H9 (cell line): ENCODE measurements around the gene FBXO34. TPM values are rescaled to one million over a fixed set of nuclear protein-coding genes. Genes with fewer than 3 reads are reported as not detected.

Source experiments
- DNase-seq: peaks from one replicate; pipeline ENCODE4 v3.0.0-alpha.2; 2017
- H2AFZ ChIP-seq: one replicate; pipeline ENCODE4 v1.6.1; 2013; ENCODE audit warnings: mild to moderate bottlenecking, low read length, control low read depth, moderate library complexity
- H2AK5ac ChIP-seq: 2 replicates; pipeline ENCODE4 v1.6.1; 2013; ENCODE audit warnings: low read length, control low read depth, mixed read lengths; ENCODE audit not compliant: insufficient read length
- H2BK120ac ChIP-seq: one replicate; pipeline ENCODE4 v1.6.1; 2013; ENCODE audit warnings: low read depth, mild to moderate bottlenecking, low read length, control low read depth, inconsistent platforms; ENCODE audit not compliant: poor library complexity, severe bottlenecking
- H2BK12ac ChIP-seq: 2 replicates; pipeline ENCODE4 v1.6.1; 2013; ENCODE audit warnings: low read length, control low read depth, mixed read lengths, low read depth; ENCODE audit not compliant: insufficient read length
- H2BK15ac ChIP-seq: 2 replicates; pipeline ENCODE4 v1.6.1; 2013; ENCODE audit warnings: low read depth, low read length, control low read depth
- H2BK20ac ChIP-seq: one replicate; pipeline ENCODE4 v1.6.1; 2013; ENCODE audit warnings: low read depth, mild to moderate bottlenecking, low read length, control low read depth, inconsistent platforms; ENCODE audit not compliant: poor library complexity, severe bottlenecking
- H2BK5ac ChIP-seq: 2 replicates; pipeline ENCODE4 v1.6.1; 2013; ENCODE audit warnings: low read length, control low read depth, mixed read lengths; ENCODE audit not compliant: insufficient read length
- H3K14ac ChIP-seq: 2 replicates; pipeline ENCODE4 v1.6.1; 2013; ENCODE audit warnings: low read length, control low read depth; ENCODE audit not compliant: insufficient read depth
- H3K18ac ChIP-seq: 2 replicates; pipeline ENCODE4 v1.6.1; 2013; ENCODE audit warnings: low read depth, mild to moderate bottlenecking, mixed read lengths, low read length, control low read depth; ENCODE audit not compliant: insufficient read length
- H3K23ac ChIP-seq: 2 replicates; pipeline ENCODE4 v1.6.1; 2013; ENCODE audit warnings: low read length, control low read depth, mixed read lengths, low read depth; ENCODE audit not compliant: insufficient read length
- H3K23me2 ChIP-seq: 2 replicates; pipeline ENCODE4 v1.6.1; 2013; ENCODE audit warnings: low read depth, mild to moderate bottlenecking, mixed read lengths, low read length, control low read depth; ENCODE audit not compliant: insufficient read length, poor library complexity, severe bottlenecking
- H3K27ac ChIP-seq: 2 replicates; pipeline ENCODE4 v1.5.1; 2013; ENCODE audit warnings: low read length, control low read depth, mixed read lengths, low read depth; ENCODE audit not compliant: insufficient read length
- H3K27me3 ChIP-seq: 2 replicates; pipeline ENCODE4 v1.6.1; 2013; ENCODE audit warnings: low read length, control low read depth, inconsistent platforms; ENCODE audit not compliant: insufficient read depth
- H3K4ac ChIP-seq: 2 replicates; pipeline ENCODE4 v1.6.1; 2013; ENCODE audit warnings: low read depth, mild to moderate bottlenecking, control low read depth, inconsistent platforms, low read length, moderate library complexity
- H3K4me1 ChIP-seq: 2 replicates; pipeline ENCODE4 v1.6.1; 2013; ENCODE audit warnings: low read length, control low read depth, inconsistent platforms; ENCODE audit not compliant: insufficient read depth
- H3K4me2 ChIP-seq: 2 replicates; pipeline ENCODE4 v1.6.1; 2013; ENCODE audit warnings: low read length, control low read depth, mixed read lengths; ENCODE audit not compliant: insufficient read length, insufficient read depth
- H3K56ac ChIP-seq: 2 replicates; pipeline ENCODE4 v1.6.1; 2013; ENCODE audit warnings: low read depth, mild to moderate bottlenecking, mixed read lengths, low read length, control low read depth; ENCODE audit not compliant: insufficient read length
- H3K79me1 ChIP-seq: 2 replicates; pipeline ENCODE4 v1.6.1; 2013; ENCODE audit warnings: low read depth, mild to moderate bottlenecking, moderate library complexity, low read length, control low read depth, inconsistent platforms; ENCODE audit not compliant: insufficient read depth, poor library complexity, severe bottlenecking
- H3K79me2 ChIP-seq: 2 replicates; pipeline ENCODE4 v1.6.1; 2013; ENCODE audit warnings: low read length, control low read depth, inconsistent platforms; ENCODE audit not compliant: insufficient read depth
- H3K9ac ChIP-seq: 2 replicates; pipeline ENCODE4 v1.6.1; 2013; ENCODE audit warnings: low read length, control low read depth, mixed read lengths; ENCODE audit not compliant: insufficient read length; ENCODE audit errors: extremely low read depth
- H3K9me3 ChIP-seq: one replicate; pipeline ENCODE4 v1.6.1; 2013; ENCODE audit warnings: low read depth, low read length, inconsistent platforms; ENCODE audit not compliant: control insufficient read depth
- H3T11ph ChIP-seq: one replicate; pipeline ENCODE4 v1.6.1; 2013; ENCODE audit warnings: mild to moderate bottlenecking, low read length, control low read depth, inconsistent platforms
- H4K20me1 ChIP-seq: one replicate; pipeline ENCODE4 v1.6.1; 2013; ENCODE audit not compliant: control insufficient read depth, insufficient read length, insufficient read depth
- H4K5ac ChIP-seq: 2 replicates; pipeline ENCODE4 v1.6.1; 2013; ENCODE audit warnings: low read depth, mild to moderate bottlenecking, mixed read lengths, low read length, control low read depth; ENCODE audit not compliant: insufficient read length
- H4K8ac ChIP-seq: replicated peaks from 2 replicates; pipeline ENCODE4 v1.6.1; 2013; ENCODE audit warnings: low read length, control low read depth, mixed read lengths, low read depth; ENCODE audit not compliant: insufficient read length
- H4K91ac ChIP-seq: 2 replicates; pipeline ENCODE4 v1.6.1; 2013; ENCODE audit warnings: low read depth, mild to moderate bottlenecking, moderate library complexity, mixed read lengths, low read length, control low read depth; ENCODE audit not compliant: insufficient read length
- H3K27ac Mint-ChIP-seq, 3 experiments: 2 replicates in 2 of 3; 3 replicates in 1 of 3; pipeline ENCODE4 v1.8.0; 2020 to 2021; ENCODE audit warnings: mixed read lengths in 3 of 3, mild to moderate bottlenecking in 1 of 3, moderate library complexity in 1 of 3
- H3K27me3 Mint-ChIP-seq: 2 replicates; pipeline ENCODE4 v1.8.0; 2021; ENCODE audit warnings: low read depth, mild to moderate bottlenecking, moderate library complexity, mixed read lengths
- H3K36me3 Mint-ChIP-seq, 3 experiments: 2 replicates in 2 of 3; 3 replicates in 1 of 3; pipeline ENCODE4 v1.8.0; 2020 to 2021; ENCODE audit warnings: low read depth in 3 of 3, mixed read lengths in 3 of 3; ENCODE audit not compliant: insufficient read depth in 1 of 3
- H3K4me1 Mint-ChIP-seq, 2 experiments: 2 replicates each; pipeline ENCODE4 v1.8.0; 2020; ENCODE audit warnings: mixed read lengths in 2 of 2
- H3K4me3 Mint-ChIP-seq, 2 experiments: 2 replicates in 1 of 2; 3 replicates in 1 of 2; pipeline ENCODE4 v1.8.0; 2020 to 2021; ENCODE audit warnings: mild to moderate bottlenecking in 2 of 2, mixed read lengths in 2 of 2, moderate library complexity in 1 of 2
- H3K9me3 Mint-ChIP-seq, 2 experiments: 2 replicates in 1 of 2; 3 replicates in 1 of 2; pipeline ENCODE4 v1.8.0; 2020; ENCODE audit warnings: mild to moderate bottlenecking in 2 of 2, mixed read lengths in 2 of 2, moderate library complexity in 1 of 2
- CTCF ChIP-seq: fragments of 200-600 bp; sonication (generic); conservative IDR thresholded peaks from 3 replicates; pipeline ENCODE4 v1.8.0; 2021; ENCODE audit warnings: antibody characterized with exemption, mild to moderate bottlenecking
- WGBS: extraction: QIAGEN DNeasy Blood & Tissue Kit; methylation state at CpG from one replicate; pipeline ENCODE4 v1.1.7; 2013; ENCODE audit warnings: missing lambda C conversion rate, low lambda C conversion rate, mixed read lengths; ENCODE audit not compliant: insufficient read length; ENCODE audit errors: extremely low coverage; 5-methylcytosine and 5-hydroxymethylcytosine counted together
- total RNA-seq: library from RNA; stranded (reverse); gene quantifications from 2 replicates; pipeline ENCODE4 v1.2.1, GENCODE V29; 2021

FBXO34 gene
- total RNA-seq, 1 experiment from 2014 or later = 12.0 TPM

- H4K91ac ChIP-seq = no peak overlapping the region
- no peak overlapping the region for H2AFZ ChIP-seq
- H3K4me3 Mint-ChIP-seq = no peak overlapping the region
Measured at GRCh38 chr14:55277972-55278740, 6.9 kb downstream of the FBXO34 start.

More at GRCh38 chr14:55277972-55278740, 6.9 kb downstream of the FBXO34 start:
- H2AK5ac ChIP-seq = no peak overlapping the region
- DNase-seq = no peak
- H3K23ac ChIP-seq = no peak overlapping the region
- H3K27ac ChIP-seq = no peak overlapping the region
- WGBS = no CpG with 5 or more reads among the region's 6 CpGs
- no peak overlapping the region for H3K9ac ChIP-seq
- no peak overlapping the region for H4K5ac ChIP-seq
- no peak overlapping the region for H3K14ac ChIP-seq
- H3K4ac ChIP-seq = no peak overlapping the region
- no peak overlapping the region for H2BK120ac ChIP-seq
- H4K8ac ChIP-seq = no peak overlapping the region
- H3K79me2 ChIP-seq = peaks cover 5% of the 10 kb centered on the region; the same call in 1 of the 2 replicates
- peaks cover 3 to 13% of the 10 kb centered on the region in 2 experiments for H3K4me1 Mint-ChIP-seq
- no peaks in the 10 kb centered on the region for H3K27me3 Mint-ChIP-seq
- H3K79me1 ChIP-seq = peaks cover 3% of the 10 kb centered on the region
- H2BK5ac ChIP-seq = no peak overlapping the region
- H3K23me2 ChIP-seq = no peaks in the 10 kb centered on the region
- H3K27ac Mint-ChIP-seq = peak overlapping the region in 1 of 3 experiments; percentile 17; a peak in 2 of 7 replicates
- peaks cover 2 to 3% (median 2%) of the 10 kb centered on the region in 3 experiments for H3K36me3 Mint-ChIP-seq
- no peaks in the 10 kb centered on the region for H4K20me1 ChIP-seq
- no peak overlapping the region for H2BK15ac ChIP-seq
- no peak for TF ChIP-seq CTCF
- no peak overlapping the region for H3K18ac ChIP-seq
- H3K27me3 ChIP-seq = no peaks in the 10 kb centered on the region
- no peak overlapping the region for H3T11ph ChIP-seq
- no peaks in the 10 kb centered on the region for H3K9me3 ChIP-seq
- no peaks in the 10 kb centered on the region for H3K4me1 ChIP-seq
- no peak overlapping the region for H2BK12ac ChIP-seq
- H3K9me3 Mint-ChIP-seq = peaks cover 0 to 4% of the 10 kb centered on the region in 2 experiments; a peak in 1 of 5 replicates
- no peak overlapping the region for H3K4me2 ChIP-seq
- H2BK20ac ChIP-seq = no peak overlapping the region
- no peak overlapping the region for H3K56ac ChIP-seq
